Measurements from ENCODE around the gene FAM228B.
"Not testable (repeated sequence)": the region's sequence is repeated elsewhere in the genome, so short reads cannot be mapped to it uniquely, and the experiment has no call there.

FAM228B gene

GRCh38 chr2:24162494-24162893 lies 39.2 kb downstream of the FAM228B start:
- DNase-seq = no peak

- peak; percentile 4 for DNase-seq
Measured at GRCh38 chr2:24163186-24163585, 39.9 kb downstream of the FAM228B start.

- DNase-seq = no peak
Measured at GRCh38 chr2:24163601-24164000, 40.3 kb downstream of the FAM228B start.

- no peak for DNase-seq
Measured at GRCh38 chr2:24164416-24164973, 41.2 kb downstream of the FAM228B start.

- no peak for DNase-seq
Measured at GRCh38 chr2:24169023-24169422, 45.8 kb downstream of the FAM228B start.

- DNase-seq = no peak
Measured at GRCh38 chr2:24174851-24175277, 51.6 kb downstream of the FAM228B start, which contains the start of gene FAM228A. TSS of gene FAM228A (plus strand) at chr2:24175053. CDS start at chr2:24175481, 428 bp downstream.

- no peak for DNase-seq
Measured at GRCh38 chr2:24175631-24176187, 52.4 kb downstream of the FAM228B start.

DNA sequence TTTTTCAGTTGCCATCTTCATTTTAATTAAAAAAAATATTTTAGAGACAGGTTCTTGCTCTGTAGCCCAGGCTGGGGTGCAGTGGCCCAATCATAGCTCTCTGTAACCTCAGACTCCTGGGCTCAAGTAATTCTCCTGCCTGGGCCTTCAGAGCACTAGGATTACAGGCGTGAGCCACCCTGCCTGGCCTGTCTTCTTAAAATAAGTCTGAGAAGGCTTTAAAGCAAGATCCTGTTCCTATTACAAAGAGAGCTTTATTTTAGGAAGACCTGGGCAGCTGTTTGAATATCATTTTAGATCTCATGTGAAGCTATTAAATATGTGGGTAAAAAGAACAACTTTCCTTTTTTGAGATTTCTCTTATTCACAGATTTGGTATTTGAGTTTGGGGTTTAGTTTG lies 53.1 kb downstream of the FAM228B start:
- no peak for DNase-seq

DNA sequence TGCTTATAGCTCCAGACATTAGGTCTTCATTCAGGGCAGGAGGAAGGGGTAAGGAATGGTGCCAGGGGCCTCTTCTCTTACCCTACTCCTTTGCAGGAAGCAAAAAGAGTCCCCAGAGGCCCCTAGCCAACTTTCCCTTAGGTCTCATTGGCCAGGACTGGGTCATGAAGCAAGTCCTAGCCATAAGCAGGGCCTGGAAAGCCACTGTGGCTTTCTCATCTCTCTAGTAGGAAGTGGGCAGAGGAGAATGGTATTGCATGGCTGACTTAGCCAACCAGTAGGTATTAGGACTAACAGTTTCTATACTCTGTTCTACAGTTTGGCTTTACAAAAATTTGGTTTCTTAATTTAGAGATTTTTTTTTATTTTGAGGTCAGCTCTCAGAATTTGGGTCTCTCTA lies 56.4 kb downstream of the FAM228B start:
- peak; percentile 67 for DNase-seq

DNA sequence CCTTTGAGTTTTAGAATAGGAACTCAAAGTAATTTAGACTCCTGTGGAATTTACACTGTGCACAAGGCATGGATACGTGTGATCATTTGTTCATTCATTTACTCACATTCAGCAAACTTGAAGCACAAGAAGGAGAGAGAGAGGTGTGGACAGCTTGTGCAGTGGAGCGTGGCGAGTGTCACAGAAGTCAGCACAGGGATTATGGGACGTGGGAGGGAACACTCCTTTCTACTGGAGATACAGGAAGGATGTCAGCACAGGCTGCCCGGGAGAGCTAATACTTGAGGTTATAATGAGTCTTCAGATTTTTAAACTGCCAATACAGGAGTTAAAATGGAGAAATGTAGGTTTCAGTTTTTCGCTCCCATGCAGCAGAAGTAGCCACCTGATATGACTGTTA lies 58.6 kb downstream of the FAM228B start:
- peak; percentile 47 for DNase-seq

GRCh38 chr2:24182507-24182906 lies 59.2 kb downstream of the FAM228B start:
- no peak for DNase-seq

- DNase-seq = no peak
Measured at GRCh38 chr2:24183366-24184069, 60.2 kb downstream of the FAM228B start.

DNA sequence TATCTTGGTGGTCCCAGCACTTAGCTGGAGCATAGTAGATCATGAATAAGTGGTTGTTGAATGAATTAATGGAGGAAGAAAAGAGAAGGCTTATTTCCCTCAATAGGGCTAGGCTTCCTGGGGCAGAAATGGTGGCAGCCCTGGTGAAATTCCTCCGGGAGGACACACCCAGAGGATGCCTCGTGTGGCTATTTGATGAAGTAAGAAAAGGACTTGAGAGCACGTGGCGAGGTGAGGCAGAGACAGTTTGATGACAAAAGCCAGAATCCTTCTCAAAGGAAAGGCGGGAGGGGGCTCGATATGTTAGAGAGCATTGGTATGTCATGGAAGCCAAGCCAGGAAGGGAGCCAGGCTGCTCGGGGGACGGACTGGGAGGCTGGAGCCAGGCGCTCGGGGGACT lies 66.3 kb downstream of the FAM228B start:
- no peak for DNase-seq

GRCh38 chr2:24190503-24190902 lies 67.2 kb downstream of the FAM228B start:
- DNase-seq = no peak

GRCh38 chr2:24191156-24191555 lies 67.9 kb downstream of the FAM228B start:
- no peak for DNase-seq

DNA sequence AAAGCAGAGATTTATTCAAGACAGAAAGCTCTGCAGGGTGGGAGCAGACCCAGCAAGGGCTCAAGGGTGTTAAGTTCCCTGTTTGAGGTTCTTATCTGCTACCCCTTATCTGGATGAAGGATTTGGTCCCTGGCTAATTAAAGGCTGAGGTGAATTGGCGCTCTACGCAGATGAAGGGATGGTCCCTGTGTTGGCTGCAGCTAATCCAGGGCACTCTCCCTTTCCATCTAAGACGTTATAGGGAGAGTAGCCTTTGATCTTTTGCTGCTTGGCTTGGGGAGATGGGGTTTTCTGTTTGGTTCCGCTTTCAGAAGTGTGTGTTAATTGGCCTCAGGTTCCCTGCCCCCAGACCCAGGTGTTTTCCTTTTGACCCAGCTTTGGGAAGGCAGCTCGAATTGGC lies 68.6 kb downstream of the FAM228B start:
- no peak for DNase-seq

- not testable (repeated sequence) for DNase-seq
Measured at GRCh38 chr2:24197213-24197612, 73.9 kb downstream of the FAM228B start.

GRCh38 chr2:24199968-24200590 lies 76.8 kb downstream of the FAM228B start:
- DNase-seq = no peak

GRCh38 chr2:24200799-24201198 lies 77.5 kb downstream of the FAM228B start:
- no peak for DNase-seq

DNA sequence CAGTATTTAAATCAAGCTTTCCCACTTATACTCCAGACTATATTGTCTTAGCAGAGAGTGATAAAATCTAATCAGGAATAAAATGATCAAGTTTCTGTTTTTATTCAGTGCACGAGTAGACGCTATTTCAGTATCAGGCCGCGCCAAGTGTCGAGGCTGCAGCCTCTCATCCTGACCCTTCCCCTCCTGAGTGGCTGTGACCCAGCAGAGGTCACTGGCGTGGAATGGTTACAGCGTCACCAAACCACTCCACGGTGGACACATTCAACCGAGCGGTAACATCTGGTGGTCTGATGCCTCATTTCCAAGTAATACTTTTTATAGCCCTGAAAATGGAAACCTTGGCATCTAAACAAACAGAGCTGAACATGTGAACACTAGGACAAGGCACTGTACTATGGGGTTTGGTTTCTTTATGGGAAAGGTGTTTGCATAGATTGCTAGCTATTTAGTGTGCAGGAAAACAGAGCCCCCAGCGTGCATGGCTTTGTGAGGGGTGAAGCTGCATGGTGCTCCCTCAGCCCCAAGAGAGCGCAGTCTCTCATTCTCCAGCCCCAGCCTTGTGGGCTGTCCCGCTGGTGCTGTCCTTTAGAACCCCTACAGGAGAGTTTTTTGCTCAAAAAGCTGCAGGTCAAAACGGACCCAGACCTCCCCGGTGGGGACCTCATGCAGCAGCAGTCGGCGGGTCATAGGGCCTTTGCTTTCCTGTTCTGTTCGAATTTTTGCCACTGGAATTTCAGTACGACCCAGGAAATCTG lies 79.9 kb downstream of the FAM228B start:
- no peak for DNase-seq

DNA sequence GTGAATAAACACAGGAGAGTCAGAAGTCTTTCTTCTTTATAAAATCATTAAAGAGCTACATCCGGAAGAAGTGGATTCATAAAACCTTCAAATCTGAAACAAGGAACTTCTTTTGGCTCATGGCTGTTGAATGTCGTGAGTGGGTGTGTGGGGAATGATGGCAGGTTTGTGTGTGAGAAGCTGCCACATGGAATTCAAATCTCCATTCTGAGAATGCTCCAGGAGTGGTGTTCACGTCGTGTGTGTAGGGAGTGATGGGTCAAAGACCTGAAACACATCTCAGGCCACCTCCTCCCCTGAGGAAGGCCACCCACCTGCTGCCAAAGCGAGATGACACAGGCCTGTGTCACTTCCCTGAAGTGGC lies 80.5 kb downstream of the FAM228B start:
- no peak for DNase-seq

- DNase-seq = no peak
Measured at GRCh38 chr2:24204505-24204904, 81.2 kb downstream of the FAM228B start.

DNA sequence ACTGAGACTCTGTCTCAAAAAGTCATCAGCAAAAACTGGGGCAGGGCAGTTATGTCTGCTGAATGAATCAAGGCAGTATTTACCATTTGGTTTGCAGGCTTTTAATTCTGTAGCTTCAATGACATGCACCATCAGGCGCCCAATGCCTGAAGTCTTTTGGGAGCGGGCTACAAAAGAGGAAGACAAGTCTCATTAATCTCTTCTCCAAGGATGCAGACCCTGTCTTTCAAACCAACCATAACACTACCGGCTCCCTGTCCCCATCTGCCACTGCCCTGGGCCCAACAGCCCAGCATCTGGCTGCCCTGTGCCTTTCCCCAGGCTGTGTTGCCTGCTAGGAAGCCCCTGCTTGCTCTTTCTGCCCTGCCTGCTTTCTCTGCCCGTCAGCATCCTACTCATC lies 81.9 kb downstream of the FAM228B start:
- no peak for DNase-seq

Data from GF-D8 (cell line).